ENCODE data around the gene KIF9.
A peak's percentile ranks its signal among the peaks of the same experiment; 100 is the strongest.
"Not testable (repeated sequence)": the region's sequence is repeated elsewhere in the genome, so short reads cannot be mapped to it uniquely, and the experiment has no call there.

Gene KIF9

GRCh38 chr3:47291754-47292420, 9.3 kb upstream of the KIF9 start:
- not testable (repeated sequence) for DNase-seq

- no peak for DNase-seq
Observed at GRCh38 chr3:47291158-47291753, 8.7 kb upstream of the KIF9 start.

- no peak for DNase-seq
Observed at GRCh38 chr3:47288966-47289910, 6.6 kb upstream of the KIF9 start.

GRCh38 chr3:47283591-47284364, 1.2 kb upstream of the KIF9 start:
- DNase-seq, result no peak

- DNase-seq, result no peak
Observed at GRCh38 chr3:47283193-47283537, 566 bp upstream of the KIF9 start.

DNA sequence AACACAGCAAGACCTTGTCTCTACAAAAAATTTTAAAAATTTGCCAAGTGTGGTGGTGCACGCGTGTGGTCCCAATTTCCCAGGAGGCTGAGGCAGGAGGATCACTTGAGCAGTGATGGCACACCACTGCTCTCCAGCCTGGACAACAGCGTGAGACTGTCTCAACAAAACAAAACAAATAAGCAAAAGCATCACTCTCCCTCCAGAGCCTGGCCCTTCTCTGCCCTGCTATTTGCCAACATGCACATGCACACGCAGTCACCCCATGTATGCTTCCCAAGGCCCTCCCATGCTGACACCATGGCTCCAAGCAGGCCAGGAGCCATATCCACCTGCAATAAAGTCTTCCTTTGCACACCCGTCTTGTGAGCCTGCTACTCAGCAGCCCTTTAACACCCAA, 2.1 kb downstream of the KIF9 start:
- DNase-seq, result no peak

GRCh38 chr3:47276558-47276957, 6.0 kb downstream of the KIF9 start:
- DNase-seq, result no peak

- DNase-seq, result no peak
Observed at GRCh38 chr3:47274652-47275051, 7.9 kb downstream of the KIF9 start.

- no peak for DNase-seq
Observed at GRCh38 chr3:47273564-47273963, 9.0 kb downstream of the KIF9 start.

DNA sequence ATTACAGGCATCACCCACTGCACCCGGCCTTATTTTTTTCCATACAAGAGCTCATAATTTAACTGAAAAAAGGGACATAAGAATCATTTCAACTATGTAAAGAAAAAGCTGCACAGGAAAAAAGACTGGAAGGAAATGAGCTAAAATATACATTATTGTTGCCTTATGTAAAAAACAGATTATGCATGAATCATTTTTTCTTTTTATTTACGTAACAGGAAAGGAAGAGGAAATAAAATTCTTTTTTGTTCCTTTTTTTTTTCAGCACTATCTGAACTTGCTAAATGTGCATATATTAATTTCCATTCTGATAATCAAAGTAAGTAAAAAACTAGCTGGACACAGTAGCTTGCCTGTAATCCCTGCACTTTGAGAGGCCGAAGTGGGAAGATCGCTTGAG, 12.1 kb downstream of the KIF9 start:
- DNase-seq, result no peak

DNA sequence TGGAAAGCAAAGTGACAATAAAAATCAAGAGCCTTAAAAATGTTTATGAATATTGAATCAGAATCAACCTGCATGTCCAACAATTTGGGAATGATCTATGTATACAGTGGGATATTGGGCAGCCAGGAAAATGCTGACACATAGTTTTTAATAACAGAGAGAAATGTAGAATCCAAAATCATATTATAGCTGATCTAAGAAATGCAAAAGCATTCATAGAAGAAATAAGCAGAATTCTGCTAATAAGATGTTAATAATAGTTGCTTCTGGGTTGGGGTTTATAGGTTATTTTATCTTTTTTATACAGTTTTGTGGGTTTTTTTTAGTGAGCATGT, 15.1 kb downstream of the KIF9 start:
- no peak for DNase-seq

GRCh38 chr3:47266709-47267489, 15.7 kb downstream of the KIF9 start:
- peak; percentile 68 for DNase-seq

GRCh38 chr3:47265725-47266428, 16.7 kb downstream of the KIF9 start:
- no peak for DNase-seq

DNA sequence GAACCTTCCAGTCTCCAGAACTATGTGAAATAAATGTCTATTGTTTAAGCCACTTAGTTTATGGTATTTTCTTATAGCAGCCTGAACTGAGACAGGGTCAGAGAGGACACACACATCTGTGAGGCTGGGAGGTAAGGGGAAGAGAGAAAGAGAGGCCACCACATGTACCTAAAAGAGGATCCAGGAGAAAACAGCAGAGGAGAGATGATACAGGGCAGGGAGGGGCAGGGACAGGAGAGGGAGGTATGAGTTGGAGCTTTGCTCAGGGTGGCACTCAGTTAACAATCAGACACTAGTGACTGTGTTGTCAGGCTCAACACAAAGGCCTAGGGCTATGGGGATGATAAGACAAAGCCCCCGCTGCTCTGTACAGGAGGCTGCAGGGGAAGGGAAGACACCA, 17.6 kb downstream of the KIF9 start:
- DNase-seq, result no peak

DNA sequence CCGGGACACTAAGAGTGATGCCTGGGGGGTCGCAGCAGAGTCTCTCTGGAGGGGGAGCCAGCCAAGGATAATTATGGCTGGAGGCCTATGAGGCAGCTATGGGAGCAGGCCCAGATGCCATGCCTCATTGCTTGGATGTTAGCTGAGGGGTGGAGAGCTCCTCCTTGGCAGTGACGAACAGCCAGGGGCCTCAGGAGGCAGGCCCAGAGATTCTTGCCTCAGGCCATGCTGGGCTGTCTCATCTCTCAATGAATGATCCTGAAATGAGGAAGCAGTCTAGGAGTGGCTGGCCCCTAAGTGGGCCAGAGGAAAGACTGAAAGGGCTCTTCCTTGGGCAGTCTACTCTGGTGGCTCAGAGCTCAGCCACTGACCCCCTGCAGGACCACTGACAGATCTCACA, 21.3 kb downstream of the KIF9 start:
- no peak for DNase-seq

GRCh38 chr3:47260605-47261004, 22.0 kb downstream of the KIF9 start:
- DNase-seq, result no peak

DNA sequence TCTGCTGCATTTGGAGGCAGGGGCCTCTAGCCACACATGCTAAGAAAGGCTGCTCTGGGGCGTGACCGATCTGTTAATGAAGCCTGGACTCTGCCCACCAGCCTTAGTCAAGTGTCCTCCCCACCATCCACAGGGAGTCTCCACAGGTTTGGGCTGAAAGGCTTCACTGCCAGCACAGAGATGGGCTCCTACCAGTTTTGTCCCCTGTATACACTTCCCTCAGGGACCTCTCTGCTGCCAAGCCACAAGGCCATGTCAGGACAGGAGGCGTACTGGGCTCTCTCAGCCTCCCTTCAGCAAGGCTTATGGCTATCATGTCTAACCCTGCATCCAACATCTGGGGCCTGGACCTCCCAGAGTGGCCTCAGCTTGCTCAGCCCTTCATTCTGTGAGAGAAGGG, 23.5 kb downstream of the KIF9 start:
- no peak for DNase-seq

GRCh38 chr3:47256331-47256730, 26.3 kb downstream of the KIF9 start:
- DNase-seq, result not testable (repeated sequence)

- no peak for DNase-seq
Observed at GRCh38 chr3:47251689-47252088, 30.9 kb downstream of the KIF9 start.

DNA sequence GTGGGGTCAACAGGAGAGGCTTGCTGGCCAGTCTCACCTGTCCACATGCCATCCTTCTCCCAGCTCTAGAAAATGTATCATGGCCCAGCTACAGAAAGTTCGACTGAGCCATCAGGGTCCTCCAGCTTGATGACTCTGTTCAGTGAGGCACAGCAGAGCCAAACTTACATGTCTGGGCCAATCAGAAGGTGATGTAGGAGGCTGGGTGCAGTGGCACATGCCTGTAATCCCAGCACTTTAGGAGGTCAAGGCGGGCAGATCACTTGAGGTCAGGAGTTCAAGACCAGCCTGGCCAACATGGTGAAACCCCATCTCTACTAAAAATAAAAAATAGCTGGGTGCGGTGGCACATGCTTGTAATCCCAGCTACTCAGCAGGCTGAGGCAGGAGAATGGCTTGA, 31.5 kb downstream of the KIF9 start:
- not testable (repeated sequence) for DNase-seq

- DNase-seq, result no peak
Observed at GRCh38 chr3:47250309-47251060, 32.1 kb downstream of the KIF9 start.

Measured in SIG-M5 (cell line).